NCI-H128 (cell line): ENCODE data around the gene SERPINB3.
"Not testable (repeated sequence)": the region's sequence is repeated elsewhere in the genome, so short reads cannot be mapped to it uniquely, and the experiment has no call there.

Experiments used
- DNase-seq: peaks from one replicate; lab custom pipeline; 2025; ENCODE audit not compliant: unreplicated experiment; lab: John Stamatoyannopoulos, UW

SERPINB3 gene

DNA sequence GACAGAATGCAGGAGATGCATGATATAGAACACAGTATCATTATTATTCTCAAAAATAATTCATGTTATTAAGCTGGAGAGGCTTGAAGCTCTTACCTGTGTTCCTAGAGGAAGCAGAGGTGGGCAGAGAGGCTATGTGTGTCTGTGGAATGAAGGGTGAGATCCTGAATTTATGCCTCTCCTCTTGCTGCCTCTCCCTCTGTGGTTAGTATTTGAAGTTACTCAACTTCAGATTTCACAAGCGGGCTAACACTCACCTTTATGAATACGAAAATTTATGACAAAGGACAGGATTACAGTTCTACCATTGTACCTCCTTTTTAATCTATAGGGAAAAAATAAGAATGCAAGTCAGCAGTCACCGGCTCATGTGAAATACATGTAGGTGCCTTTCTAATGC, at the start of gene SERPINB3:
SERPINB3 (minus strand) TSS at position 144 of the 400 bp plus-strand sequence. CDS start 677 bp downstream, outside the sequence.
- not testable (repeated sequence) for DNase-seq

DNA sequence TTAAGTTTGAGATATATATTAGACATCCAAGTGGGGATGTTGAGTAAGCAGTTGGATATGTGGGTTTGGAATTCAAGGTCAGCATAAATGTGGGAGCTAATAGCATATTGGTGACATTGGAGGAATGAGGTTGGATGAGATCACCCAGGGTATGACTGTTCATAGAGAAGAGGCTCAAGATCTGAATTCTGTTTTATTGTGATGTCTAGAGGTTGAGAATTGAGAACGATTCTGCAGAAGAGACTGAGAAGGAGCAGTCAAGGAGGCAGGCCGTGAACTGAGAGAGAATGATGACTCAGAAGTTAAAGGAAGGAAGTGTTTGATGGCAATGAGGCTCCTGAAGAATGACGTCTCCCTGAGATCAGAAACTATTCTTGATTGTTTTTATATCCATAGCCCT, 47.0 kb upstream of the SERPINB3 start:
- no peak for DNase-seq

DNA sequence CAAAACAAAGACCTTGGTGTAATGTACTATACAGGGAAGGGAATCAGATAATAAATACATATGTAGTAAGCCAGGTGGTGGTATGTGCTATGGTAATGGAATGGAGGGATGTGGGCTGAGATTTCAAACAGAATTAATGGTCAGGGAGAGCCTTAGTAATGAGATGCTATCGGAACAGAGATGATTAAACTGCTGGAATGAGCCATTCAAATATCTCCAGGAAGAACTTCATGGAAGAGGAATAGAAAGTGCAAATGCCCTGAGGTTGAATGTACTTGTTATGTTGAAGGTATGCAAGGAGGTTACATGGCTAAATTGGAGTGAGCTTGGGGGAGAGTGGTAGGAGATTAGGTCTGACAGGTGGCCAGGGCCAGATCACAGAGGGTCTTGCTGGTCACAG, 46.1 kb upstream of the SERPINB3 start:
- DNase-seq: no peak

DNA sequence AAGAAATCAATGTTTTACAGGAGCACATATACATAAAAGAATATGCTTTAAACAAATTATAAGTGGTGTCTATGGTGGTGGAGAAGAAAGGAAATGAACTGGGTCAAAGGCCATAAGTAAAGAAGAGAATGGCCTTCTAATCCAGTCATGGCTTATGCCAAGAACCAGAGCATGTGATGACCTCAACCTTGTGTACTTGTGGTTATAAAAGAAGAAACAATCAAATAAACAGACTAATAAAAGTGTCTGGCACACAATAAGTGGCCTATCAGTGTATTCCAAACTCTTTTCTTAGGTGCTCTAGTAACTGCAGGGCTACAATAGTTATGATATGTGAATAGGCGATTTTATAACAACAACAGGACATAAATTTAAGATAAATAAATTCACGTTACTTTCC, 43.7 kb upstream of the SERPINB3 start:
- DNase-seq: no peak

DNA sequence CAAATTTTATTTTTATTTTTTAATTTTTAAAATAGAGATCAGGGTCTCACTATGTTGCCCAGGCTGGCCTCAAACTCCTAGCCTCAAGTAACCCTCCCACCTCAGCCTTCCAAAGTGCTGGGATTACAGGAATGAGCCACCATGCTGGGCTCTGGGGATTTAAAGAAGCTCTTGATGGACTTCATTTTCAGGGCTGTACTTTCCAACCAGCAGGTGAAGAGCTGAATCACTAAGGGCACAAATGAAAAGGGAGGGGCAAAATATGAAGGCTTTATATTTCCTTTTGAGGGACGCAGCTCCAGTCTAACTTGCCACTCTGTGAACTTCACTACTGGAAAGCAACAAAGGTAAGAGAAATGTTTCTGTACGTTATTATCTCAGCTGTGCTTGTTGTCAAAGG, 41.0 kb upstream of the SERPINB3 start, which contains the start of gene SERPINB11:
SERPINB11 (plus strand) TSS at position 301 of the 400 bp plus-strand sequence. CDS start 7,234 bp downstream, outside the sequence.
- no peak for DNase-seq

DNA sequence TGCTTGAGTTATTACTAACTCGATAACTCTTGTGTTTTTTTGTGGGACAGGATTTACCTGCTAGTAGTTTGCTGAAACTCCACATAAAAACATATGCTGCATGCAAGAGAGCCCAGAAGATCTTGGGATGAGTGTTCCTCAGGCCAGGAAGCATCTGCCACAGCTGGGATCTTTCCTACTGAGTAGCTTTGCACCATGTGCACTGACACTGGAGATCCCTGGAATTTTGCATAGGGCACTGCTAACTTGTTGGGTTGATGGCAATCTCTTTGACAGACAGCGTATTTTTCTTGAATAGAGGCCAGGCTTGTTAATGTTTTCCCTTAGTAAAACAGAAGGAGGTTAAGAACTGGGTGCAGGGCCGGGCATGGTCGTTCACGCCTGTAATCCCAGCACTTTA, 40.3 kb upstream of the SERPINB3 start:
- no peak for DNase-seq

DNA sequence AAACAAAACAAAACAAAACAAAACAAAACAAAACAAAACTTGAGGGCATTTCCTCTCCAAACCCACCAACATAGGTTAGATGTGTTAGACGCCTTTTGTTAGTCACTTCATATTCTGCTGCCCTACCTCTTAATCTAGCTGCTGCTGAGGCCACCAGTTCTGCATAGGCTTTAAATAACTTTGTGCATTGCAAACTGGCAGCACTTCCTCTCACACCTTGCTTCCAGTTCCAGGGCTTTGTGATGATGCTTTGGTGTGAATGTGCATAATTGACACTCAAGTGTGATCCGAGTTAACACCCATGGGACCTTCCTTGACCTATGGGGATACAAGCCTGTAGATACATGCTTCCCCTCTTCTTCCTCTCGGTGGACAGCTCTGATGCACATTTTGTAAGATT, 38.8 kb upstream of the SERPINB3 start:
- no peak for DNase-seq

DNA sequence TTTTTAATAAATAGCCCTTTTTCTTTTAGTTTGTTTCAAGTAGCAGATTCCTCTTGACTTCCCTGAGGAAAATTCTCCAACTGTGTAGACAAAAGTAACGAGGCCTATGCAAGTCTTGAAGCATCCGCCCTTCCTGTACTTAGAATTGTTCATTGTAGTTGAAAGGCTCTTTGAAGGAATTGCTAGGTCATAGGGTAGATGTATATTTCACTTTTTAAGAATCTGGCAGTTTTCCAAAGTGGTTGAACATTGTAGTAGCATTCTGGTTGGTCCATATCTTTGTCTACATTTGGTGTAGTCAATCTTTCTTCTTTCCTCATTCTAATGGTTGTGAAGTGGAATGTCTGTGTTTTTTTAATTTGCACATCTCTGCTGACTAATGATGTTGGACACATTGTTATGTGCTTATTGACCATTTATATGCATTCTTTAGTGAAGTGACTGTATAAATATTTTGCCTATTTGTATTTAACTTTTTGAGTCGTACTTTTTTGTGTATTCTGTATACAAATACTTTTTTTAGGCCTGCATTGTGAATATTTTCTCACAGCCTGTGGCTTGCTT, 35.5 kb upstream of the SERPINB3 start:
- DNase-seq: no peak

DNA sequence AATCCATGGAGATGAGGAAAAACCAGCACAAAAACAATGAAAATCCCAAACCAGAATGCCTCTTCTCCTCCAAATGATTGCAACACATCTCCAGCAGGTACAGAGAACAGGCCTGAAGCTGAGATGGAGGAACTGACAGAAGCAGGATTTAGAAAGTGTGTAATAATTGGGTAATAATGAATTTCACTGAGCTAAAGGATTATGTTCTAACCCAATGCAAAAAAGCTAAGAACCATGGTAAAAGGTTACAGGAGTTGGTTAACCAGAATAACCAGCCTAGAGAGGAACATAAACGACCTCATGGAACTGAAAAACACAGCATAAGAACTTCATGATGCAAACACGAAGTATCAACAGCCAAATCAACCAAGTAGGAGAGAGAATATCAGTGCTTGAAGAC, 27.4 kb upstream of the SERPINB3 start:
- DNase-seq: no peak

DNA sequence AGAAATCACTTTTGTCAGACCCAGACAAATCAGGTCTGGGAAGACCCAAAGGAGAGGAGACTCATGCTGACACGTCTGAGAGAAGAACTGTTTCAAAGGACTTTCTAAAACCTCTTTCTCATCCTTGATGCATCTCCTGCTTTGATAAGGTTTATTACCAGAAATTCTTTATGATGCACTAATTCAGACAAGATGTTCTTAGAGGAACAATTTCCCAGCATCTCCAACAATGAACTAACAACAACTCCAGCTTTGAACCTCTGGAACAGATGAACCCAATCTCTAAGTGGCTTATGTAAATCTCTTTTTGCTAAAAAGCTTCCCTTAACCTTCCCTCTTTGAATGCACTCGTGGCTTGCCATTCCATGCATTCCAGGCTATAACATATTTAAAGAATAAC, 25.2 kb upstream of the SERPINB3 start:
- no peak for DNase-seq

DNA sequence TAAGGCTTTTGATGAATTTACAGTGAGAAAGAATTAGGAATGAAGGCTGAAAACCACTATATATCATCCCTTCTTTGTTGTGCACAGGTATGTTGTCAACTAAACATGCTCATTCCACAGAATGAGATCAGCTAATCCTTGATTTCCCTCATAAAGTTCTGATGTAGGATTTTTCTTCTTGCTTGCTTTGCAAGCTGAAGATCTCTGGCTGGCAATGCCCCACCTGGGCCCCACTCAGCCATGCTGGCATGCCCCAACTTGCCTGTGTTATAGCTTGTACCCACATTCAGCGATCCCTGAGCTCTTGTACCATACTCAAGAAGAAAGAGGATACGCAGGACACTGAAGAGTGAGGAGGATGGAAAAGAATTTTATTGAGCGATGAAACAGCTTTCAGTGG, 23.0 kb upstream of the SERPINB3 start:
- DNase-seq: no peak

DNA sequence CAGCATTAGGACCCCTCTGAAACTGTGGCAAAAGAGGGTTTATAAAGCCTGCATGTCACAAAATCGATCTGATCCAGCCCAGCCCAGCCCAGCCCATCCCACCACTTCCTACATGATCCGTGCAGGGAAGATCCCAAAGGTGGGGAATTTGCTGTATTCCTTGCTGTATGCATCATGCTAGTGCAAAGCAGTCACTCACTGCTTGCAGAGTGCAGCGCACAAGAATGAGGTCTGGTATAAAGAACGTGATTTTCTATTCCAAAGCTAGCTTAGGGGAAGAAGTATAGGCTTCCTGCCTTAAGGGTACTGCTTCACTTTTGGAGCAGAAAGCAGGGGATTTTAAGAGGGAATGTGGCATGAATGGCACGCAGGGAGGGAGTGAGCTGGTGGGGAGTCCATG, 22.2 kb upstream of the SERPINB3 start:
- DNase-seq: no peak

DNA sequence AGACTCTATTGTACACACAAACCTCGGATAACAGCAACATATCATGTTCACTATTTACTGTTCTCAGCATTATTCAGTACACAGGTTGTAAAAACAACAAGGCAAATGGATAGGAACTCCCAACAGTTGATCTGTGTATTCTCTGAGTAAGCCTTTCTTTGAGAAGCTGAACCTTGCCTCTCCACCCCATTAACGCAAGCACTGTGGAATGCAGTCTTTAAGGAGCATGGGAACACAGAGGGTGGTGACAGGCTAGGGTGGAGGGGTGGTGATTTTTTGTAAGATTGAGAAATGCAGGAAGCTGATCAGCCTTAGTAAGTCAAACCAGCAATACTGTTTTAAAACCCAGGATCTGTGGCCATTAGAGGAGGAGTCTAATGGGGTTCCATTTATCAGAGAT, 21.5 kb upstream of the SERPINB3 start:
- no peak for DNase-seq

DNA sequence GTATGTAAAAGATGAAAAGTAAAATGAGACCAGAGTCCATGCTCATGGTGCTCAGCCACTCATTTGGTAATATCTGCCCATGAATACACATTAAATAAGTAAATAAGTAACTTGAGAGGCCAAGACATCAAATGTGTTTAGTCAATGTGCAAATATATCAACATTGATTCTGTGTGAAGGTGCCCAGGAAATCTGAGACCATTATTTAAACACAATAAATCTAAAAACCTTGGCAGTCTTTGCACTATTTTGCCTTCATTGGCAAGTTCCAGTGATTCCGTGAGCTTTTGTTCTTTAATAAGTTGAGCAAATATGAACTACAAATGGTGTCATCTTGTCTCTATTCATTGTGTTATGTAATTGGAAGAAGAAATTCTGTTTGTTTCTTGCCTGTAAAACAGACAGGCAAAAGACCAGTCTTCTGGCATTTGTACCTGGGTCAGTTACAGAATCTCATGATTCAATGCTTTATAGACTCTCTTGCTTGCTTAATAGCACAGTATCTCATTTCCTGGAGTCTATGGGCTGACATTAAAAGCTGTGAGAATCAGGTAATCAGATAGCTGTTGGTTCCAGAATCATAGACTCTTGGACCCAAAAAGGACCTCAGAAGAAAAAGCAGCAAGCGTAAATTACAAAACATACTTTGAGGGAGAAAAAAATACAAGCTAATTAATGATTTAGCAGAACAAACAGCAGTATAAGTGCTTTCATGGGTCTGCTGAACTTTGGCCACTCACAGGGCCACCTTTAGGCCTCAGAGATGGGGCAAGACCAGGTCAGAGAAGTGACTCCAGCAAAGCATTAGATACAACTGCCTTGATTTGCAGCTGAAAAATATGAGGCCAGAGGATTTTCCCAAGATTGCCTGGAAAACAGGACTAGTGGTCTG, 20.0 kb upstream of the SERPINB3 start:
- DNase-seq: no peak

DNA sequence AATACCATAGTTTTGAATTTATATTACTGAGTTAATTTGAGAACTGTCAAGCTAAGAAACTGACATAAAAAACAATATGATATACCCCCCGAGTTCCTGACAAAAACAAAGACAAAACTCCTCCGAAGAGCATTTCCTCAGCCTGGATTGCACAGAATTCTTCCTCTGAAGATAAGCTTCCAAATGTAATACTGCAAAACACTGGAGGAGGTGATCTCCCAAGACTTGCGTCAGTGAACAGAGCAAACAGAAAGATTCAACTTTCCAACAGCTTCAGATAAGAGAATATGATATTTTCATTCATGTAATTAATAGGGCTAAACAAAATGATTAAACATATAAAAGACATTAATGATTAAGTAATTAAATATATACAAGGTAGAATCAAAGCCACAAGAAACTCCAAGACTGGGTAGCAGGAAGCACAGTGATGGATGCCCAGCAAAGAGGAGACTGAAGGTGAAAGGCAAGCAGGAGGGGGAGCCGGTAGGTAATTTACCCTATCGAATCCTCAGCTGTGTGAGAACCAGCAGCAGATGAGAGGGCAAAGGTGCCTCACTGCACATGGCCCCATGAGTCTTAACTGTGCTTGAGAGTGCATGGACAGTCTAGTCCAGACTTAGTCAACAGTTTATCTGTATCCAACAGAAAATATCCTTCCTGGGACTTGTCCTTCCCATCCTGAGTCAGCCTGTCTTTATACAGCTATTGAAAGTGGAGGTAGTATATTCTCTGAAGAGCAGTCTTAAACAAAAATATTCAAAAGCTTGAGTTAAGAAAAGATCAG, 18.3 kb upstream of the SERPINB3 start:
- DNase-seq: no peak

DNA sequence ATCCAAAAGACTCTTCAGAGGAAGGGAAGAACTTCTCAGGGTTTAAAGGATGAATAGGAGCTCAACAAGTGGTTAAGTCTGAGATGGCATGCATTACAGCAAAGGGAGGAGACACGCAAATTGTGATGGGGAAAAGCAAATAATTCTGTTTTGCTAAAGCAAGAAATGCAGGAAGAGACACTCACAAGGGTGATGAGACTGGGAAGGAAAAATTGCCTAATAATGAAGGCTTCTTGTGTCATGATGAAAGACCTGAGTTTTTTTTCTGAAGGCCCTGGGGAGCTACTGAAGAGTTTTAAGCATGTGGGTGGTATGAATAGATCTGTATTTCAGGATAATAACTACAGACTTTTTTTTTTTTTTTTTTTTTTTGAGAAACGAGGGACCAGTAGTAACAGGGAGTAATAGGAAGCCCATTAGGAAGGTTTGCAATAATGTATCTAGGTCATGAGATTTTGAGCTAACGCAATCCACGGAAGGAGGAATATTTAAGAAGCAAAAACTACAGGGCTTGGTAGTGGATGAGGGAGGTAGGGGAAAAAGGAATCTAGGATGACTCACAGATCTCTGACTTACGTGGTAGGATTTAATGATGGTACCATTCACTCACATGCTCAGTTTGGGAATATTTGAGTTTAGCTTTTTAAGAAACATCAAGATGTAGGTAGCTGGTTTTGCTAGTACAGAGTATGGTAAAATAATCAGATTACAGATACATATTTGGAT, 16.0 kb upstream of the SERPINB3 start:
- no peak for DNase-seq

DNA sequence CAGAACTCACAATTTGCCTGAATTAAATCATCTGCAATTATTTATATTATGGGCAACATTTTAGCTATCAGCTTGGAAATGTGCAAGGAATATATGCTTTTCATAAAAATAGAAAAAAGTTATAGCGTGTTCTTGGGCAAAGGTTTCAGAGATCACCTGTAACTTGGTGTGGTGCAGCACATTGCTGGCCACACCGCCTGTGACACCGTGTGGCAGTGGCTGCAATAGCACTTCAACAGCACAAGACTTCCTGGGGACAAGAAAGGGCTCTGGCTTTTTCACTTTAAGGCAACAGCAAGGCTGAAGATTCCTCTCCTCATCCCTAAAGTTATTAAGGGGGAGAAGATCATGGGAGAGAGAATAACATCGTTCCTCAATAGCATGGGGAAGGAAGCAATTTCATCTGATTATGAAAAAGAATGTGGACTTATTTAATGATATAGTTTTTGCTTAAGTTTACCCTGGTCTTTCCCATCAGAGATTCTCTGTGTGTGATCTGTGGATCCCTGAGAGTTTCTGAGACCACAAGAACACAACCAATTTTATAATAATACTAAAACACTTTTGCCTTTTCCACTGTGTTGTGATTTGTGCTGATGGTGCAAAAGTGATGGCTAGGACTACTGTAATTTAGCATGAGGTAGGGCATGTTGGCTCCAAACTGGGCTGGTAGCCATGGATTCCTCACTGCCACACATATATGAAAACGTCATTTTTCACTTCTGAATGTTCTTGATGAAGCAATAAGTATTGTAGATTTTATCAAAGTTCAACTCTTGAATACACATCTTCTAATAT, 15.0 kb upstream of the SERPINB3 start:
- DNase-seq: no peak

DNA sequence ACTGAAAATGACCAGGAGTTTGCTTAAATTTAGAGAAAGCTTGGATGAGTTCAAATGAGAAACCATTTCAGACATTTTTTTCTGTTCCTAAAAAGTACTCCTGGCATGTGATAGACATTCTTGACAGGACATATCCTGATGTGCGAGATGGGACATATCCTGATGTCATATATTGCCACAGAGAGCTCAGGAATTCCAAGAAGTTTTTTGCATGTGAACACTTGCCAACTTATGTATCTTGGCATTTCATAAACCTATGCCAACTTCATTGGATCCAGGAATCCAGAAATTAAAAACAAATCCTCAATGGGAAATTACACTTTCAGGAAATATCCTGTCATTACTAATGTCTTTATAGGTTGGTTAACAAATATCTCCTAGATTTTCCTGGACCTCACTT, 2.9 kb upstream of the SERPINB3 start:
- DNase-seq: no peak

DNA sequence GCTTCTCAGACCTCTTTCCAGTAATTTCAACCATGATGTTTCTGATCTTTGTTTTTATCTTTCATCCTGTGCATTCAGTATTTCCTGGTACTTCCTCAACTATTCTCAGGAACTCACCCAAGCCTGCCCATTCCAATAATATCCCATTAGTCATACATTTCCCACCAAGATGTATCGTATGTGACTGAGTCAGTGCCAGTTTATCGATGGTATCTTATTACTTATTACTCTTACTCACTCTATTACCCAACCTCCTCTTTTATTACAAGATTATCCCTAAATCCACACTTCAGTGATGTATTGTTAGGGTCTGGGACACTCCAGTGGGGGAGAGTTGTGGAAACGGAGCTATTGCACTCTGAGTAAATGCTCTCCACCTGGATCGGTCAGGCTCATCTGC, 2.8 kb downstream of the SERPINB3 start:
- DNase-seq: not testable (repeated sequence)

DNA sequence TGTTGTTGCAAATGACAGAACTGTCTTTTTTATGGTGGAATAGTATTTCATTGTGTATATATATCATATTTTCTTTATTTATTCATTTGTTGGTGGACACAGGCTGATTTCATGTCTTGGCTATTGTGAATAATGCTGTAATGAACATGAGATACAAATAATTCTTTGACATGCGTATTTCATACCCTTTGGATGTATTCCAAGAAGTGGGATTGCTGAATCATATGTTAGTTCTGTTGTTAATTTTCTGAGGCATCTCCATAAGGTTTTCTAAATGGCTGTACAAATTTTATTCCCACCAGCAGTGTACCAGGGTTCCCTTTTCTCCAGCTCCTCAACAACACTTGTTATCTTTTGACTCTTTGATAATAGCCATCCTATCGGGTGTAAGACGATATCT, 11.4 kb downstream of the SERPINB3 start:
- DNase-seq: not testable (repeated sequence)
